Measurements from ENCODE around the gene ANKRD2.
"Not testable (repeated sequence)": the region's sequence is repeated elsewhere in the genome, so short reads cannot be mapped to it uniquely, and the experiment has no call there.

The ANKRD2 gene

GRCh38 chr10:97571622-97572021 lies 957 bp upstream of the ANKRD2 start:
- no peak for DNase-seq (ENCODE audit: low spot score)

GRCh38 chr10:97573021-97573420 lies 442 bp downstream of the ANKRD2 start:
- DNase-seq (ENCODE audit: low spot score), result no peak

GRCh38 chr10:97573672-97574071 lies 1.1 kb downstream of the ANKRD2 start:
- no peak for DNase-seq (ENCODE audit: low spot score)

GRCh38 chr10:97574374-97575126 lies 2.0 kb downstream of the ANKRD2 start:
- DNase-seq (ENCODE audit: low spot score), result no peak

- DNase-seq (ENCODE audit: low spot score), result no peak
These were observed 2.6 kb downstream of the ANKRD2 start for GRCh38 chr10:97575127-97575668.

GRCh38 chr10:97576487-97576886 lies 3.9 kb downstream of the ANKRD2 start:
- DNase-seq (ENCODE audit: low spot score), result not testable (repeated sequence)

GRCh38 chr10:97577701-97578100 lies 5.1 kb downstream of the ANKRD2 start:
- no peak for DNase-seq (ENCODE audit: low spot score)

GRCh38 chr10:97578171-97578844 lies 5.7 kb downstream of the ANKRD2 start:
- no peak for DNase-seq (ENCODE audit: low spot score)

- DNase-seq (ENCODE audit: low spot score), result no peak
These were observed 8.1 kb downstream of the ANKRD2 start for GRCh38 chr10:97580421-97581367.

- DNase-seq (ENCODE audit: low spot score), result no peak
These were observed 9.6 kb downstream of the ANKRD2 start for GRCh38 chr10:97582169-97582568.

GRCh38 chr10:97583476-97583875 lies 10.9 kb downstream of the ANKRD2 start:
- no peak for DNase-seq (ENCODE audit: low spot score)

GRCh38 chr10:97584060-97584797 lies 11.7 kb downstream of the ANKRD2 start, which contains the start of gene HOGA1:
TSS of gene HOGA1 (plus strand) at chr10:97584389. CDS start at chr10:97584704, 315 bp downstream.
- peak; percentile 55 for DNase-seq (ENCODE audit: low spot score)

GRCh38 chr10:97584798-97585438 lies 12.3 kb downstream of the ANKRD2 start:
- no peak for DNase-seq (ENCODE audit: low spot score)

- DNase-seq (ENCODE audit: low spot score), result no peak
These were observed 12.8 kb downstream of the ANKRD2 start for GRCh38 chr10:97585439-97585811.

GRCh38 chr10:97587183-97587582 lies 14.6 kb downstream of the ANKRD2 start:
- DNase-seq (ENCODE audit: low spot score), result no peak

- no peak for DNase-seq (ENCODE audit: low spot score)
These were observed 16.9 kb downstream of the ANKRD2 start, which contains the start of gene C10orf62 for GRCh38 chr10:97589479-97589878. TSS of gene C10orf62 (plus strand) at chr10:97589721. CDS start at chr10:97589898, 177 bp downstream.

GRCh38 chr10:97590082-97590747 lies 17.6 kb downstream of the ANKRD2 start:
- DNase-seq (ENCODE audit: low spot score), result no peak

- DNase-seq (ENCODE audit: low spot score), result no peak
These were observed 18.3 kb downstream of the ANKRD2 start for GRCh38 chr10:97590748-97591495.

- DNase-seq (ENCODE audit: low spot score), result no peak
These were observed 20.8 kb downstream of the ANKRD2 start for GRCh38 chr10:97593421-97593820.

Measured in D341Med (cell line).